GM21825 (cell line): ENCODE measurements around the gene ZNF567.
"Not testable (repeated sequence)": the region's sequence is repeated elsewhere in the genome, so short reads cannot be mapped to it uniquely, and the experiment has no call there.

Experiments
- ATAC-seq: cut with Tn5 transposase; IDR thresholded peaks from one replicate; pipeline ENCODE4 v1.9.1; 2021; ENCODE audit warnings: mild to moderate bottlenecking, moderate library complexity; ENCODE audit not compliant: unreplicated experiment

The ZNF567 gene

DNA sequence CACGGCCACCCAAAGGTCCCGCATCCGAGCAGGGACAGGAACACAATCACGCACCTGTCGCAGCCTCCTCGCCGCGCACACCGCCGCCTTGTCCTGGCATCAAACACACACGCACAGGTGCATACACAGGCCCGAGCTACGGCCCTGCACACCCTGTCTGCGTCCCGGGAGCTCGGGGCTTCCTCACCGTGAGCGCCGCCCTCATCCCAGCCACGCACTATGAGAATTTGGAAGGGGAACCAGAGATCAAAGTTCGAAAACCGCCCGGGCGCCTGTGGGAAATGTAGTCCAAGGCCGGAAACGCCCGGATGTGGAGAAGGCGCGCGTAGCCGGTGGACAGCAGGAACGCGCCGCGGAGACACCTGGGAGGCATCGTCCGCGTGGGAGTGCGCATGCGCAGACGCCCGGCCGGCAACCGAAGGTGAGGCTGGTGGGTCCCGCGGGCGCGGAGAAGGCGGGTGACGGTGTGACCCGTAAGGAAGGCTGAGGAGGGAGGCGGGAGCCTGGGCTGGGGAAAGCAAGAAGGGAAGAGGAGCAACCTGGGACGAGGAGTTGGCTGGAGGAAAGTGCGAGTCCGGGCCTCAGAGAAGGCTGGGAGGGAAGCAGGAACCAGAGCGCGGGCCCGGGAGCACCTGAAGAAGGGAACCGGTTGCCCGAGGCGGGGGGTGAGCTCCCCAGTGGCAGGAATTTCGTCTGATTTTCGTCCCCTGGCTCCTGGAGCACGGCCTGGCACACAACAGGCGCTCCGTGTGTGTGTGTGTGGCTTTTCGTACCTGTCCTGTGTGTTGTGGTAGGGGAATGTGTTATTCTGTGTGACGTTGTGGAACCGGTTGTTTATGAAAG, at the start of gene ZNF567:
Gene ZNF567, plus strand, starts transcription at position 399 of the 843 bp plus-strand sequence. CDS start 7,256 bp downstream, outside the sequence.
- ATAC-seq = peak; percentile 91

DNA sequence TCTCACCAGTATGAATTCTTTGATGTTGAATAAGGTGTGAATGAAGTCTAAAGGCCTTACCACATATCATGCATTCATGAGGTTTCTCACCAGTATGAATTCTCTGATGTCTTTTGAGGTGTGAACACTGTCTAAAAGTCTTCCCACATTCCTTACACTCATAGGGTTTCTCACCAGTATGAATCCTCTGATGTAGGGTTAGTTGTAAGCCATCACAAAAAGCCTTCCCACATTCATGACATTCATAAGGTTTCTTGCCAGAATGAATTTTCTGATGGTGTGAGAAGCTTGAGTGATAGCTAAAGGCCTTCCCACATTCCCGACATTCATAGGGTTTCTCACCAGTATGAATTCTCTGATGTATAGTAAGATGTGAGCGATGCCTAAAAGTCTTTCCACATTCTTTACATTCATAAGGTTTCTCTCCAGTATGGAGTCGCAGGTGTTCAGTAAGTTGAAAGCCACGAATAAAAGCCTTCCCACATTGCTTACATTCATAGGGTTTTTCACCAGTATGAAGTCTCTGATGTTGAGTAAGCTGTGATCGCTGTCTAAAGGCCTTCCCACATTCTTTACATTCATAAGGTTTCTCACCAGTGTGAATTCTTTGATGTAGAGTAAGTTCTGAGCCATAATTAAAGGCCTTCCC, 48.4 kb upstream of the ZNF567 start:
- no peak for ATAC-seq

DNA sequence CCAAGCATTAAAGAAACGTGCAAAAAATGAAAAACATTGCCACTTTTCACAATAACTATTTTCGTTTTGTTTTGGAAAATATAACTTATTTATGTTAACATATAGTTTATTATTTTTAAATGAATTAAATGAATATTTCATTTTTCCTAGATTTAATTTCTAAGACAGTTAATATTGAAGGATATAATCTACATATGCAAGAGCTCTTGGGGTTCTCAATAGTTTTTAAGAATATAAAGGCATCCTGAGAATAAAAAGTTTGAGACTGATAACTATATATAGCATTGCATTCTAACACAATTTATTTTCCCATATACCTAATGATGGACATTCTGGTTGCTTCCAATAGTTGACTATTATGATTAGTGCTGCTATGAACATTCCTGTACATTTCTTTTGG, 40.7 kb upstream of the ZNF567 start:
- no peak for ATAC-seq

DNA sequence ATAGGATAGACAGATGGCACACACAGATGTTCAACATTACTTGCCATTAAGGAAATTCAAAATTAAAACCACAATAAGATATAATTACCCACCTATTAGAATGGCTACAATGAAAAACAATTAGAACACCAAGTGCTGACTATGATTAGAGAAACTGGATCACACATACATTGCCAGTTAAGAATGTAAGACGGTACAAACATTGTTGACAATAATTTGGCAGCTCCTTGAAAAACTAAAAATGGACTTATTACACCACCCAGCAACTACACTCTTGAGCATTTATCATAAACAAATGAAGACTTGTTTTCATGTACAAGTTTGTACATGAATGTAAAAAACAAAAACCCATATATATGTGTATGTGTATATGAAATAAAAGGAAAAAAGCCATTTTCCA, 34.5 kb upstream of the ZNF567 start:
- no peak for ATAC-seq

DNA sequence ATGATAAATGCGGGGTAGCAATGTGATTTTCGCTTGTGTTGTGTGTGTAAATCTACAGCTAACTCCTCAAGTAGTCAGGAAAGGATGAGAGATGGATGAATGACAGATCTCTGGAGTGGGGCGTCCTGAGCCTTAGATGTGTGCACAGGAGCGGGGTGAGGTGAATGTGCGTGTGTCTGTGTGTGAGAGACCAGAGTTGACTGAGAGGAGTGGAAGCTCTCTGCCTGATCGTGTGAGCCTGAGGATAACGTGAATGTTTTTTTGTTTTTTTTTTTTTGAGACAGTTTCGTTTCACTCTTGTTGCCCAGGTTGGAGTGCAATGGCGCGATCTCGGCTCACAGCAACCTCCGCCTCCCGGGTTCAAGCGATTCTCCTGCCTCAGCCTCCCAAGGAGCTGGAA, 21.6 kb upstream of the ZNF567 start:
- ATAC-seq = no peak

DNA sequence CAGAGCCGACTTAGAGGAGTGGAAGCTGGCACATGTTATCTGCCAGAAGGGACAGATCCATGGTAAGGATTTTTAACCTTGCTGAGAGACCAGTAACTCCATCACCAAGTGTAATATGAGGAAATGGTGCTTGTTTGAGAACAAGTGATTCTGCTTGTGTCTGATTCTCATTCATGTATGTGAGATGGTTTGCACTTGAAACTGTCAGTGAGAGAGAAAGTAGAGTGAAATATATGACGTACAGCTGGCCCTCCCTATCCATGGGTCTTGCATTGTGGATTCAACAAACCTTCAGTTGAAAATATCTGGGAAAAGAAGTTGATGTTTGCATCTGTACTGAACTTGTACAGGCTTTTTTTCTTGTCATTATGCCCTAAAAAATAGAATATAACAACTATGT, 18.8 kb upstream of the ZNF567 start:
- no peak for ATAC-seq

DNA sequence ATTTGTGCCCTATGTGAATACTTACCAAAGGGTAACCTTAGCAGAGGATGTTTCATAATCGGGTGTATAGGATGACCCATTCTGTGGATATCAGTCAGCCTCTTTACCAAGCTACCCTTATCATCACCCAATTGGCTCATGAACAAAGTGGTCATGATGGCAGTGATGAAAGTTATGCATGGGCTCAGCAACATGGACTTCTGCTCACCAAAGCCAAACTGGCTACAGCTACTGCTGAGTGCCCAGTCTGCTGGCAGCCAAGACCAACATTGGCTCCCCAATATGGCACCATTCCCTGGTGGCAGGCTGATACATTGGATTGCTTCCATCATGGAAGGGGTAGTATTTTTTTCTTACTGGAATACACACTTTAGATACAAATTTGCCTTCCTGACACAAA, 15.0 kb upstream of the ZNF567 start:
- ATAC-seq = no peak

DNA sequence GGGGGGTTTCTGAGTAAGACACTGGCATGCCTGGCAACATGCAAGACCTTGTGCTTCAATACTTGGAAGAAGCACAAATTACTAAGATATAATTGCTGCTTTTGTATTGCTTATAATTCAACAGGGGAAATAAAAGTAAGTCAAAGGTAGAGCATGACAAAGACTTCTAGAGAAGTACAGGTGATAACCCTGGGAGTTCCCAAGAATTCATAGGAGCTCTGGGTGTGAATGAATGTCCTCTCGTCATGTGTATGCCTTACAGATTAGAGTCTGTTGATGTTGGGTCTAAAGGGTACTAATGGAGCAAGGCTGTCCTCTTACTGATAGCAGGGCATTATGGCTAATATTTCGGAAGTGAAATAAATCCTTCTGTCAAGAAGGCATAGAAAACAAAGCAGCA, 13.2 kb upstream of the ZNF567 start:
- ATAC-seq = no peak

DNA sequence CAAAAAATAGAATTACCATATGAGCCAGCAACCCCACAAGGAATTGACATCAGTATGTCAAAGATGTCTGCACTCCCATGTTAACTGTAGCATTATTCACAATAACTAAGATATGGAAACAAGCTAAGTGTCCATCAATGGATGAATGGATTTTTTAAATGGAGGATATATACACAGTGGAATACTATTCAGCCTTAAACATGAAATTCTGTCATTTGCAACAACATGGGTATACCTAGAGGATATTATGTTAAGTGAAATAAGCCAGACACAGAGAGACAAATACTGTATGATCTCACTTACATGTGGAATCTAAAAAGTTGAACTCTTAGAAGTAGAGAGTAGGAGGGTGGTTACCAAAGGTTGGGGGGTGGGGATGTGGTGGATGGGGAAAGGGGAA, 8.0 kb upstream of the ZNF567 start:
- ATAC-seq = no peak

DNA sequence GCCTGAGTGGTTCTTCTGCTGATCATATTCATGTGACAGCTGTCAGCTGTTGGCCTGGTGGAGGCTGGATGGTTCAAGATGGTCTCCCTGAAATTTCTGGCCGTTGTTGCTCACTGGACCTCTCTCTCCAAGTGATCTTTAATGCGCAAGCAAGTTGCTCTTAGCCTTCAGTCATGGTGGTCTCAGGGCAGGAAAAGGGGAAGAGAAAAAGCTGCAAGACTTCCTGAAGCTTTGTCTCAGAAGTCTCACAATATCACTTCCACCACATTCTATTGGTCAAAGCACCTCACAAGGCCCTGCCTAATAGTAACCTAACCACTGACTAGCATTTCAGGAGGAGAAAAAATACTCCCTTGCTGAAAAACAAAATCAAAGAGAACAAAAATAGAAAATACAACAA, 1.6 kb upstream of the ZNF567 start:
- ATAC-seq = no peak

DNA sequence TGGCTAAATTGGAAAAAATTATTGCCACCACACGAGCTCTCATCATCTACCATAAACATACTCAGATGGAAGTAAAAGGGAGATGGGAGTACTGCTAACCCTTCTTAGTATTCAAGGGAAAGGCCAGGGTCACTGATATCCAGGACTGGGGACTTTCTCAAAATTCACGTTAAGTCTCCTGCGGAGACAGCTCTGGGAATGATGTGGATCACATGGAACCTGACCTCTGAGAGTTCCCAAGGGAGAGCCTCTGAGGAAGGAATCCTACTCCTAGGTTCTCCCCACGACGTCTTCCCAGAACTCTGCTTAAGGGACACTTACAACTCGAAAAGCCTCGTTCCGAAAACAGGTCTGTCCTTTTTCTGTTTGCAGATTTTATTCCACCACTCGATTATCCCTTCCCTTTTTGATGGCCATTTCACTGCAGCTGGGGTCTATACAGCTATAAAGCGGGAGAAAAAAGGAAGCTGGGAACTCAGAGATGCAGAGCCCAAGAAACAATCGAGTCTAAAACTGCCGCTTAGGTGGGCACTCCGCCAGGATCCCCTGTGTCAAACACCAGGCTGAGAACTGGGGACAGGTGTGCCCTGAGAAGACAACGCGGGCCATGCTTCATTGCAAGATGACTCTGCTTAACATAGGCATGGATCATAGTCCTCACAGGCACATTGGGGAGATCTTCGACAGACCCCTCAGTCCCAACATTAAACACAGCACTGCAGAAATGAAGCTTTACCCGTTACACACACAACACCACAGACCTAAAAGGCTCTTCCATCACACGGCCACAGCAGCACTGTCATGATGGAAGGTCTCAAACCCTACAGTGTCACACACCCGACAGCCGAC, 823 bp upstream of the ZNF567 start:
- no peak for ATAC-seq

DNA sequence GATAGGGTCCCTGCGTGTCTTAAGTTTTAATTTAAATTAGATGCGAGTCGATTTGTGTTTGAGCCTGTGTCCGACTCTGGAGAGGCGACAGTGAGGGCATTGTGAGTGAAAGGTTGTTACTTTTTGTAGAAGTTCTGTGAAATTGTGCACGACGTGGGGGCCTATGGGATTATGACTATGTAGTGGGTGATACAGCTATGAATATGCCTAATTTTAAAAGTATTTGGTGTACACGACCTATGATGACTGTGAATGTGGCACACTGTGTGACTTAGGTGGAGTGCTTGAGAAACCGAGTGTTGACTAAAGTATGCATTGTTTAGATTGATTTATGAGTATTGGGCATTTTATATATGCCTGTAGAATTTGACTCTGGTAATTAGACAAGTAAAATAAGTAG, 646 bp downstream of the ZNF567 start:
- no peak for ATAC-seq

DNA sequence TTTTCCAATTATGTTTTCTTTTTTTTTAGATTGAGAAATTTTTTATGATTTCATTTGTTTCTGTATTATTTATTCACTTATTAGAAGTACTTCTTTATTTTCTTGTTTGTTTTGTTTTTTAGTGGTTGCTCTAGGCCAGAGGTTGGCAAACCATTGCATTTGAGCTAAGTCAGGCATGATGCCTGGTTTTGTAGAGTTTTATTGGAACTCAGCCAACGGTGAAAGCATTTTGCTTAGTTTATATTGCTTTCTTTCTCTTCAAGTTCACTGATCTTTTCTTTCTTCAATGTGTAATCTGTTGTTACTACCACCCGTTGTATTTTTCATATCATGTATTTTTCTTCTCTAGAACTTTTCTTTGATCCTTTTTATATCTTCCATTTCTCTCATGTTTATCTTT, 19.7 kb downstream of the ZNF567 start:
- no peak for ATAC-seq

DNA sequence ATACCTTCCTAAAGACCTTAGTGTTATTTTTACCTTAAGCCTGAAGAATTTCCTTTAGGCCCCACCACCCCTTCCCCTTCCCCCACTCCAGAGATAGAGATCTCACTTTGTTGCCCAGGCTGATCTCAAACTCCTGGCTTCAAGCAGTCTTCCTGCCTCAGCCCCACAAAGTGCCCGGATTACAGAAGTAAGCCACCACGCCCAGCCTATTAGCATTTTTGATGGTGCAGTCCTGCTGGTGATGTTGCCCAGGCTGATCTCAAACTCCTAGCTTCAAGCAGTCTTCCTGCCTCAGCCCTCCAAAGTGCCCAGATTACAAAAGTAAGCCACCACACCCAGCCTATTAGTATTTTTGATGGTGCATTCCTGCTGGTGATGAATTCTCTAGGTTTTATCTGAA, 22.0 kb downstream of the ZNF567 start:
- ATAC-seq = no peak

DNA sequence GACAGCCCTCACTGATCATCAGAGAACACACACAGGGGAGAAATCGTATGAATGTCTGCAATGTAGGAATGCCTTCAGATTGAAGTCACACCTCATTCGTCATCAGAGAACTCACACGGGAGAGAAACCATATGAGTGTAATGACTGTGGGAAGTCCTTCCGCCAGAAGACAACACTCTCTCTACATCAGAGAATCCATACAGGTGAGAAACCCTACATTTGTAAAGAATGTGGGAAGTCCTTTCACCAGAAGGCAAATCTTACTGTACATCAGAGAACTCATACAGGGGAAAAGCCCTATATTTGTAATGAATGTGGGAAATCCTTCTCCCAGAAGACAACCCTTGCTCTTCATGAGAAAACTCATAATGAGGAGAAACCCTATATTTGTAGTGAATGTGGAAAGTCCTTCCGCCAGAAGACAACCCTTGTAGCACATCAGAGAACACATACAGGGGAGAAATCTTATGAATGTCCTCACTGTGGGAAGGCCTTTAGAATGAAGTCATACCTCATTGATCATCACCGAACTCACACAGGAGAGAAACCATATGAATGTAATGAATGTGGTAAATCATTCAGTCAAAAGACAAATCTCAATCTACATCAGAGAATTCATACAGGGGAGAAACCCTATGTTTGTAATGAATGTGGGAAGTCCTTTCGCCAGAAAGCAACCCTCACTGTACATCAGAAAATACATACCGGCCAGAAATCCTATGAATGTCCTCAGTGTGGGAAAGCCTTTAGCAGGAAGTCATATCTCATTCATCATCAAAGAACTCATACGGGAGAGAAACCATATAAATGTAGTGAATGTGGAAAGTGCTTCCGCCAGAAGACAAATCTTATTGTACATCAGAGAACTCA, 32.5 kb downstream of the ZNF567 start:
- no peak for ATAC-seq

DNA sequence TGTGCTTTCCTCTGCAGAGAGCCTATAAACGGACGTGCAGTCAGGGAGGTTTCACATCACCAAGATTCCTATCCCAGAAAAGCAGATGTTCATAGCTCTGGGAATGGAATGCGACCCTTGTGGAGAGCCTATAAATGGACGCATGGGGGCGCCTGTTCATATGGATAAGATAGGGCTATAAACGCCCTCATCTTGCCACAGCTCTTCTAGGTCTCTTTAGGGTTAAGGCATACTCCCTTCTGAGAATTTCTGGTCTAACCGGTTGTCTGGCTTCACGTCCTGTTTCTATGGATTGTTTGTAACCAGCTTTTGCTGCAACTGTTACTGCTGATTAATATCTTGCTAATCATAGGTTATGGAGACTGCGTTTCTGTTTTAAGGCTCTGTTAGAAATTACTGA, 48.8 kb downstream of the ZNF567 start:
- ATAC-seq = not testable (repeated sequence)

DNA sequence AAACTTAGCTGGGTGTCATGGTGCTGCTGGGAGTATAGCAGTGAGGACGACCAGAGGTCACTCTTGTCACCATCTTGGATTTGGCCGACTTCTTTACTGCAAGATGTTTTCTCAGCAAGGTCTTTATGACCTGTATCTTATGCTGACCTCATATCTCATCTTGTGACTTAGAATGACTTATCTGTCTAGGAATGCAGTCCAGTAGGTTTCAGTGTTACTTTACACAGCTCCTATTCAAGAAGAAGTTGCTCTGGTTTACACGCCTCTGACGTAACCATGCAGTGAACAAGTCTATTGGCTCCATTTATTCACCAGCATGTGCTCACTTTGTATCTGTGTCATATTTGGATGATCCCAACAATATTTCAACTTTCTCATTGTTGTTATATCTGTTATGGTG, 58.5 kb downstream of the ZNF567 start:
- ATAC-seq = no peak

DNA sequence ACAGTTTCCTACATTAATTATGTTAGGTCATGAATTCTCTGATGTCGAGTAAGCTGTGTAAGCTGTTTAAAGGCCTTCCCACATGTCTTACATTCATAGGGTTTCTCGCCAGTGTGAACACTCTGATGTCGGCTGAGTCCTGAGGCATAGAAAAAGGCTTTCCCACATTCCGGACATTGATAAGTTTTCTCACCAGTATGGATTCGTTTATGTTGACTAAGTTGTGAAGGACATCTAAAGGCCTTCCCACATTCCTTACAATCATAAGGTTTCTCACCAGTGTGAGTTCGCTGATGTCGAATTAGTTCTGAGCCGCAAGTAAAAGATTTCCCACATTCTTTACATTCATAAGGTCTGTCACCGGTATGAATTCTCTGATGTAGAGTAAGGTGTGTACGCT, 60.3 kb downstream of the ZNF567 start:
- no peak for ATAC-seq

DNA sequence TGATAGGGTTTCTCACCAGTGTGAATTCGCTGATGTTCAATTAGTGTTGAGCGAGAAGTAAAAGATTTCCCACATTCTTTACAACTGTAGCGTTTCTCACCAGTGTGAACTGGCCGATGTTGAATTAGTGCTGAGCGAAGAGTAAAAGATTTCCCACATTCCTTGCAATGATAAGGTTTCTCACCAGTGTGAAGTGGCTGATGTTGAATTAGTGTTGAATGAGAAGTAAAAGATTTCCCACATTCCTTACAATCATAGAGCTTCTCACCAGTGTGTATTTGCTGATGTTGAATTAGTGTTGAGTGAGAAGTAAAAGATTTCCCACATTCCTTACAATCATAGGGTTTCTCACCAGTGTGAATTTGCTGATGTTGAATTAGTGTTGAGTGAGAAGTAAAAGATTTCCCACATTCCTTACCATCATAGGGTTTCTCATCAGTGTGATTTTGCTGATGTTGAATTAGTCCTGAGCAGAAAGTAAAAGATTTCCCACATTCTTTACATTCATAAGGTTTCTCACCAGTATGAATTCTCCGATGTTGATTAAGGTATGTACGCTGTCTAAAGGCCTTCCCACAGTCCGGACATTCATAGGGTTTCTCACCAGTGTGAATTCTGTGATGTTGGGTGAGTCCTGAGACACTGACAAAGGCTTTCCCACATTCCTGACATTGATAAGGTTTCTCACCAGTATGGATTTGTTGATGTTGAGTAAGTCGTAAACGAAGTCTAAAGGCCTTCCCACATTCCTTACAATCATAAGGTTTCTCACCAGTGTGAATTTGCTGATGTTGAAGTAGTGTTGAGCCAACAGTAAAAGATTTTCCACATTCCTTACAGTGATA, 61.2 kb downstream of the ZNF567 start:
- ATAC-seq = no peak

DNA sequence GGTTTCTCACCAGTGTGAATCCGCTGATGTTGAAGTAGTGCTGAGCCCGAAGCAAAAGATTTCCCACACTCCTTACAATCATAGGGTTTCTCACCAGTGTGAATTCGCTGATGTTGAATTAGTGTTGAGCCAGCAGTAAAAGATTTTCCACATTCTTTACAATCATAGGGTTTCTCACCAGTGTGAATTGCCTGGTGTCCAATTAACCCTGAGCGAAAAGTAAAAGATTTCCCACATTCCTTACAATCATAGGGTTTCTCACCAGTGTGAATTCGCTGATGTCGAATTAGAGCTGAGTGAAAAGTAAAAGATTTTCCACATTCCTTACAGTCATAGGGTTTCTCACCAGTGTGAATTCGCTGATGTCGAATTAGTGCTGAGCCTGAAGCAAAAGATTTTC, 62.2 kb downstream of the ZNF567 start:
- not testable (repeated sequence) for ATAC-seq
